CD4-positive, alpha-beta memory T cell (primary cell): ENCODE measurements around the gene SETD2. TPM values are rescaled to one million over a fixed set of nuclear protein-coding genes. Genes with fewer than 3 reads are reported as not detected.

Experiments
- CTCF ChIA-PET: fragments of 350-600 bp; sonication (Branson Sonifier 250); formaldehyde crosslinking; loops from one replicate; lab custom pipeline; 2021; ENCODE audit warnings: inconsistent platforms; ENCODE audit not compliant: partially characterized antibody; lab: Charles Lee
- POLR2A ChIA-PET: fragments of 350-600 bp; sonication (Branson Sonifier 250); formaldehyde crosslinking; loops from one replicate; lab custom pipeline; 2021; ENCODE audit not compliant: partially characterized antibody; lab: Charles Lee
- DNase-seq, 5 donors: peaks; one replicate each; pipeline versions ENCODE4 v3.0.0 to v3.0.0-alpha.2; 2020 to 2022; ENCODE audit warnings: mixed read lengths in 1 of 5
- H3K27ac ChIP-seq: one replicate; pipeline ENCODE4 v1.7.0; 2013; ENCODE audit warnings: low read depth, low read length
- H3K27me3 ChIP-seq: 2 replicates; pipeline ENCODE4 v1.7.0; 2013; ENCODE audit warnings: mild to moderate bottlenecking, low read length, moderate library complexity; ENCODE audit not compliant: insufficient read depth
- H3K36me3 ChIP-seq: 2 replicates; pipeline ENCODE4 v1.7.0; 2013; ENCODE audit warnings: mild to moderate bottlenecking, low read length, moderate library complexity; ENCODE audit not compliant: insufficient read depth
- H3K4me1 ChIP-seq: 2 replicates; pipeline ENCODE4 v1.7.0; 2013; ENCODE audit warnings: mild to moderate bottlenecking, low read length, moderate library complexity; ENCODE audit not compliant: insufficient read depth
- H3K4me3 ChIP-seq, 2 donors: one replicate each; pipeline ENCODE4 v1.7.0; 2013; ENCODE audit warnings: low read length in 2 of 2, mild to moderate bottlenecking in 1 of 2
- H3K9me3 ChIP-seq, 2 donors: one replicate each; pipeline ENCODE4 v1.7.0; 2013; ENCODE audit warnings: low read length in 2 of 2, control low read depth in 1 of 2; ENCODE audit not compliant: control insufficient read depth in 1 of 2
- H3K27ac Mint-ChIP-seq, 7 donors: one replicate each; pipeline ENCODE4 v1.8.0; 2020 to 2021; ENCODE audit warnings: mixed read lengths in 7 of 7, mild to moderate bottlenecking in 6 of 7, inconsistent platforms in 3 of 7, moderate library complexity in 3 of 7
- H3K27me3 Mint-ChIP-seq, 2 donors: one replicate each; pipeline ENCODE4 v1.8.0; 2020 to 2021; ENCODE audit warnings: mixed read lengths in 2 of 2
- H3K36me3 Mint-ChIP-seq, 2 donors: one replicate each; pipeline ENCODE4 v1.8.0; 2020 to 2021; ENCODE audit warnings: mixed read lengths in 2 of 2, inconsistent platforms in 1 of 2, mild to moderate bottlenecking in 1 of 2
- H3K4me1 Mint-ChIP-seq, 4 donors: one replicate each; pipeline ENCODE4 v1.8.0; 2020 to 2021; ENCODE audit warnings: mixed read lengths in 4 of 4, mild to moderate bottlenecking in 1 of 4
- H3K4me3 Mint-ChIP-seq, 8 donors: one replicate each; pipeline ENCODE4 v1.8.0; 2020 to 2021; ENCODE audit warnings: mixed read lengths in 8 of 8, mild to moderate bottlenecking in 7 of 8, moderate library complexity in 6 of 8, inconsistent platforms in 3 of 8
- H3K9me3 Mint-ChIP-seq, 8 donors: one replicate each; pipeline ENCODE4 v1.8.0; 2020 to 2021; ENCODE audit warnings: mixed read lengths in 8 of 8, mild to moderate bottlenecking in 5 of 8, inconsistent platforms in 3 of 8, moderate library complexity in 1 of 8
- intact Hi-C: fragments of 100-400 bp; cut with micrococcal nuclease; formaldehyde crosslinking; loops from one replicate; pipeline ENCODE4 v1.15.1; 2023
- polyA plus RNA-seq, 2 donors: library from polyadenylated mRNA; unstranded; fragments of 300-500 nt; fragmentation: Illumina TruSeq; gene quantifications; one replicate each; pipeline ENCODE4 v1.2.3, GENCODE V29; 2021
- total RNA-seq, 2 experiments: library from RNA; stranded (reverse); gene quantifications; one replicate each; pipeline ENCODE4 v1.2.3, GENCODE V29; 2021

Gene SETD2
- total and polyA plus RNA-seq, 4 experiments from 2014 or later, result 3.4 to 74.1 (median 50.0) TPM

GRCh38 chr3:47134311-47134710 lies 29.6 kb downstream of the SETD2 start:
- Histone ChIP-seq H3K4me3 (no peak overlapping the region), H3K36me3 (no peaks in the 10 kb centered on the region), H3K27ac (no peak overlapping the region), H3K4me1 (peaks cover 55% of the 10 kb centered on the region), H3K9me3 (no peaks in the 10 kb centered on the region), H3K27me3 (no peaks in the 10 kb centered on the region)
- Mint-ChIP-seq H3K4me3 (peak overlapping the region in 4 of 8 donors; percentile 14 to 46 (median 22)), H3K27ac (peak overlapping the region in 1 of 7 donors; percentile 25), H3K4me1 (peaks cover 44 to 63% (median 50%) of the 10 kb centered on the region in 4 donors), H3K27me3 (no peaks in the 10 kb centered on the region), H3K9me3 (no peaks in the 10 kb centered on the region), H3K36me3 (peaks cover 4 to 6% of the 10 kb centered on the region in 2 donors)
- intact Hi-C loops, result no loop called here
- no peak for DNase-seq
- CTCF ChIA-PET, result no interaction called here
- POLR2A ChIA-PET, result interaction anchor here (1.0 kb wide), 1 partner anchor 27 kb away, joined by 3 read pairs; no protein-coding TSS in a partner anchor

GRCh38 chr3:47133641-47134040 lies 30.3 kb downstream of the SETD2 start:
- Histone ChIP-seq H3K4me1 (peaks cover 57% of the 10 kb centered on the region), H3K9me3 (no peaks in the 10 kb centered on the region), H3K27me3 (no peaks in the 10 kb centered on the region), H3K4me3 (no peak overlapping the region), H3K36me3 (no peaks in the 10 kb centered on the region), H3K27ac (no peak overlapping the region)
- peaks cover 0 to 7% of the 10 kb centered on the region in 2 donors for H3K36me3 Mint-ChIP-seq
- CTCF ChIA-PET, result no interaction called here
- no peaks in the 10 kb centered on the region for H3K9me3 Mint-ChIP-seq
- H3K4me3 Mint-ChIP-seq, result peak overlapping the region in 2 of 8 donors; percentile 17 to 53
- H3K4me1 Mint-ChIP-seq, result peaks cover 39 to 59% (median 49%) of the 10 kb centered on the region in 4 donors
- no peak for DNase-seq
- peak overlapping the region in 4 of 7 donors; percentile 5 to 62 (median 11) for H3K27ac Mint-ChIP-seq
- intact Hi-C loops, result no loop called here
- H3K27me3 Mint-ChIP-seq, result no peaks in the 10 kb centered on the region
- POLR2A ChIA-PET, result no interaction called here

GRCh38 chr3:47130557-47130956 lies 33.4 kb downstream of the SETD2 start:
- peak overlapping the region in 2 of 7 donors; percentile 3 to 43 for H3K27ac Mint-ChIP-seq

GRCh38 chr3:47128137-47128536 lies 35.8 kb downstream of the SETD2 start:
- H3K36me3 ChIP-seq, result peaks cover 21% of the 10 kb centered on the region
- H3K9me3 Mint-ChIP-seq, result no peaks in the 10 kb centered on the region
- peaks cover 24 to 46% (median 32%) of the 10 kb centered on the region in 4 donors for H3K4me1 Mint-ChIP-seq
- POLR2A ChIA-PET, result no interaction called here
- peak overlapping the region in 3 of 7 donors; percentile 30 to 66 (median 48) for H3K27ac Mint-ChIP-seq
- CTCF ChIA-PET, result interaction anchor here (1.1 kb wide), 1 partner anchor 11 kb away, joined by 3 read pairs; no protein-coding TSS in a partner anchor
- peaks cover 13 to 38% of the 10 kb centered on the region in 2 donors for H3K36me3 Mint-ChIP-seq
- H3K27ac ChIP-seq, result no peak overlapping the region
- H3K27me3 ChIP-seq, result no peaks in the 10 kb centered on the region
- H3K4me3 Mint-ChIP-seq, result peak overlapping the region in 1 of 8 donors; percentile 35
- H3K4me3 ChIP-seq, result no peak overlapping the region
- no peaks in the 10 kb centered on the region for H3K9me3 ChIP-seq
- H3K4me1 ChIP-seq, result peaks cover 24% of the 10 kb centered on the region
- no peak for DNase-seq
- intact Hi-C loops, result no loop called here
- H3K27me3 Mint-ChIP-seq, result no peaks in the 10 kb centered on the region

More at GRCh38 chr3:47130557-47130956, 33.4 kb downstream of the SETD2 start:
- Mint-ChIP-seq H3K27me3 (no peaks in the 10 kb centered on the region), H3K4me3 (no peak overlapping the region), H3K36me3 (peaks cover 0 to 18% of the 10 kb centered on the region in 2 donors), H3K4me1 (peaks cover 34 to 65% (median 46%) of the 10 kb centered on the region in 4 donors), H3K9me3 (no peaks in the 10 kb centered on the region)
- H3K4me1 ChIP-seq, result peaks cover 48% of the 10 kb centered on the region
- POLR2A ChIA-PET, result interaction anchor here (1.4 kb wide), 1 partner anchor 11 kb away, joined by 4 read pairs; no protein-coding TSS in a partner anchor
- CTCF ChIA-PET, result interaction anchor here (0.7 to 1.6 kb wide), 6 partner anchors 15 to 264 kb away, joined by 3 to 6 read pairs (median 3); no protein-coding TSS in a partner anchor
- no peaks in the 10 kb centered on the region for H3K27me3 ChIP-seq
- H3K9me3 ChIP-seq, result no peaks in the 10 kb centered on the region
- intact Hi-C loops, result no loop called here
- no peak for DNase-seq
- no peak overlapping the region for H3K4me3 ChIP-seq
- H3K27ac ChIP-seq, result no peak overlapping the region
- H3K36me3 ChIP-seq, result peaks cover 4% of the 10 kb centered on the region

GRCh38 chr3:47123857-47124256 lies 40.1 kb downstream of the SETD2 start:
- H3K9me3 Mint-ChIP-seq, result no peaks in the 10 kb centered on the region
- Histone ChIP-seq H3K4me1 (peaks cover 19% of the 10 kb centered on the region), H3K27ac (no peak overlapping the region), H3K36me3 (peaks cover 42% of the 10 kb centered on the region), H3K9me3 (no peaks in the 10 kb centered on the region), H3K4me3 (no peak overlapping the region), H3K27me3 (no peaks in the 10 kb centered on the region)
- intact Hi-C loops, result no loop called here
- H3K4me3 Mint-ChIP-seq, result no peak overlapping the region
- ChIA-PET POLR2A (no interaction called here), CTCF (interaction anchor here (1.2 to 1.7 kb wide), 2 partner anchors 14 to 41 kb away, joined by 3 to 4 read pairs; no protein-coding TSS in a partner anchor)
- peak overlapping the region in 1 of 7 donors; percentile 67 for H3K27ac Mint-ChIP-seq
- no peaks in the 10 kb centered on the region for H3K27me3 Mint-ChIP-seq
- no peak for DNase-seq
- H3K36me3 Mint-ChIP-seq, result peaks cover 45 to 67% of the 10 kb centered on the region in 2 donors
- H3K4me1 Mint-ChIP-seq, result peaks cover 29 to 54% (median 36%) of the 10 kb centered on the region in 4 donors

GRCh38 chr3:47121409-47121808 lies 42.5 kb downstream of the SETD2 start:
- DNase-seq, result no peak
- Mint-ChIP-seq H3K36me3 (peaks cover 49 to 77% of the 10 kb centered on the region in 2 donors), H3K4me1 (peaks cover 30 to 51% (median 38%) of the 10 kb centered on the region in 4 donors), H3K9me3 (no peaks in the 10 kb centered on the region), H3K27me3 (no peaks in the 10 kb centered on the region), H3K27ac (peak overlapping the region in 2 of 7 donors; percentile 11 to 73), H3K4me3 (no peak overlapping the region)
- intact Hi-C loops, result no loop called here
- H3K27me3 ChIP-seq, result no peaks in the 10 kb centered on the region
- POLR2A ChIA-PET, result interaction anchor here (1.1 kb wide), 1 partner anchor 43 kb away, joined by 6 read pairs; the partner anchor contains the start of gene SETD2
- peaks cover 46% of the 10 kb centered on the region for H3K36me3 ChIP-seq
- peaks cover 22% of the 10 kb centered on the region for H3K4me1 ChIP-seq
- no peaks in the 10 kb centered on the region for H3K9me3 ChIP-seq
- no peak overlapping the region for H3K27ac ChIP-seq
- CTCF ChIA-PET, result no interaction called here
- H3K4me3 ChIP-seq, result no peak overlapping the region

- H3K4me3 ChIP-seq, result no peak overlapping the region
- Mint-ChIP-seq H3K27me3 (no peaks in the 10 kb centered on the region), H3K9me3 (no peaks in the 10 kb centered on the region), H3K4me1 (peaks cover 30 to 45% (median 36%) of the 10 kb centered on the region in 4 donors), H3K27ac (peak overlapping the region; percentile 7 to 88 (median 54)), H3K4me3 (peak overlapping the region in 1 of 8 donors; percentile 27), H3K36me3 (peaks cover 50 to 76% of the 10 kb centered on the region in 2 donors)
- H3K27ac ChIP-seq, result no peak overlapping the region
- DNase-seq, result no peak
- intact Hi-C loops, result no loop called here
- no peaks in the 10 kb centered on the region for H3K9me3 ChIP-seq
- CTCF ChIA-PET, result no interaction called here
- POLR2A ChIA-PET, result interaction anchor here (1.1 kb wide), 1 partner anchor 44 kb away, joined by 6 read pairs; the partner anchor contains the start of gene SETD2
- H3K36me3 ChIP-seq, result peaks cover 44% of the 10 kb centered on the region
- H3K4me1 ChIP-seq, result peaks cover 22% of the 10 kb centered on the region
- no peaks in the 10 kb centered on the region for H3K27me3 ChIP-seq
Measured at GRCh38 chr3:47120138-47120537, 43.8 kb downstream of the SETD2 start.
